Activated CD4-positive, alpha-beta T cell treated with anti-CD3 and anti-CD28 coated beads, Interleukin-2, amount 50 U/mL, for 1 hour (primary cell): ENCODE measurements around the gene KLHL33.
A peak's percentile ranks its signal among the peaks of the same experiment; 100 is the strongest.
"Not testable (repeated sequence)": the region's sequence is repeated elsewhere in the genome, so short reads cannot be mapped to it uniquely, and the experiment has no call there.

Experiments
- DNase-seq: peaks from one replicate; pipeline ENCODE4 v3.0.0-alpha.2; 2020

The KLHL33 gene

GRCh38 chr14:20446889-20447288, 10.9 kb upstream of the KLHL33 start:
- DNase-seq = no peak

- DNase-seq = not testable (repeated sequence)
These were observed 7.7 kb upstream of the KLHL33 start for GRCh38 chr14:20443650-20444049.

GRCh38 chr14:20441461-20441860, 5.5 kb upstream of the KLHL33 start:
- no peak for DNase-seq

GRCh38 chr14:20440882-20441281, 4.9 kb upstream of the KLHL33 start:
- no peak for DNase-seq

- DNase-seq = no peak
These were observed 4.5 kb upstream of the KLHL33 start for GRCh38 chr14:20440465-20440864.

GRCh38 chr14:20438664-20439063, 2.7 kb upstream of the KLHL33 start:
- no peak for DNase-seq

- no peak for DNase-seq
These were observed 393 bp upstream of the KLHL33 start for GRCh38 chr14:20436363-20436755.

GRCh38 chr14:20434701-20435581, 1.0 kb downstream of the KLHL33 start:
- DNase-seq = no peak

GRCh38 chr14:20429801-20430669, 5.9 kb downstream of the KLHL33 start:
- no peak for DNase-seq

GRCh38 chr14:20428802-20429201, 7.2 kb downstream of the KLHL33 start:
- DNase-seq = no peak

- no peak for DNase-seq
These were observed 8.0 kb downstream of the KLHL33 start for GRCh38 chr14:20428010-20428365.

GRCh38 chr14:20427231-20428009, 8.5 kb downstream of the KLHL33 start:
- no peak for DNase-seq

GRCh38 chr14:20424851-20425250, 11.1 kb downstream of the KLHL33 start:
- DNase-seq = no peak

- no peak for DNase-seq
These were observed 13.1 kb downstream of the KLHL33 start for GRCh38 chr14:20422886-20423285.

- no peak for DNase-seq
These were observed 14.7 kb downstream of the KLHL33 start for GRCh38 chr14:20421267-20421666.

GRCh38 chr14:20419419-20419818, 16.5 kb downstream of the KLHL33 start:
- DNase-seq = no peak

- DNase-seq = no peak
These were observed 17.5 kb downstream of the KLHL33 start for GRCh38 chr14:20418501-20418909.

GRCh38 chr14:20417250-20418186, 18.4 kb downstream of the KLHL33 start:
- no peak for DNase-seq

GRCh38 chr14:20416223-20416622, 19.7 kb downstream of the KLHL33 start:
- DNase-seq = no peak

- peak; percentile 4 for DNase-seq
These were observed 20.2 kb downstream of the KLHL33 start for GRCh38 chr14:20415782-20416206.

GRCh38 chr14:20413744-20414082, 22.3 kb downstream of the KLHL33 start:
- DNase-seq = peak; percentile 6
